Measurements from ENCODE around the gene MBLAC2. TPM values are rescaled to one million over a fixed set of nuclear protein-coding genes. Genes with fewer than 3 reads are reported as not detected.

The MBLAC2 gene
- total RNA-seq, 2 donors from 2014 or later, result 3.2 to 3.3 TPM

GRCh38 chr5:90461288-90461687, 13.3 kb downstream of the MBLAC2 start:
- Histone ChIP-seq H3K4me3 (no peak overlapping the region), H3K4me1 (no peaks in the 10 kb centered on the region), H3K27ac (no peak overlapping the region), H3K36me3 (no peaks in the 10 kb centered on the region), H3K9ac (ENCODE audit: low read depth in 2 of 2, low read length in 2 of 2) (no peak overlapping the region), H3K9me3 (no peaks in the 10 kb centered on the region), H3K27me3 (no peaks in the 10 kb centered on the region)
- DNase-seq, result no peak
- intact Hi-C loops (cut with DNase I), result no loop called here
- no peak for TF ChIP-seq CTCF (IDR thresholded peaks at IDR 0.05)

GRCh38 chr5:90446961-90447360, 27.6 kb downstream of the MBLAC2 start:
- intact Hi-C loops (cut with DNase I), result no loop called here
- TF ChIP-seq CTCF (IDR thresholded peaks at IDR 0.05), result no peak
- no peak overlapping the region for H3K4me3 ChIP-seq
- no peaks in the 10 kb centered on the region for H3K36me3 ChIP-seq
- H3K9me3 ChIP-seq, result no peaks in the 10 kb centered on the region
- DNase-seq, result no peak
- H3K9ac ChIP-seq (ENCODE audit: low read depth in 2 of 2, low read length in 2 of 2), result no peak overlapping the region
- H3K27me3 ChIP-seq, result no peaks in the 10 kb centered on the region
- no peaks in the 10 kb centered on the region for H3K4me1 ChIP-seq
- no peak overlapping the region for H3K27ac ChIP-seq

GRCh38 chr5:90440644-90441043, 33.9 kb downstream of the MBLAC2 start:
- H3K9ac ChIP-seq (ENCODE audit: low read depth in 2 of 2, low read length in 2 of 2), result no peak overlapping the region
- no peak overlapping the region for H3K4me3 ChIP-seq
- intact Hi-C loops (cut with DNase I), result no loop called here
- no peak for DNase-seq
- TF ChIP-seq CTCF (IDR thresholded peaks at IDR 0.05), result no peak
- no peaks in the 10 kb centered on the region for H3K4me1 ChIP-seq
- no peaks in the 10 kb centered on the region for H3K9me3 ChIP-seq
- no peaks in the 10 kb centered on the region for H3K36me3 ChIP-seq
- no peaks in the 10 kb centered on the region for H3K27me3 ChIP-seq
- H3K27ac ChIP-seq, result no peak overlapping the region

GRCh38 chr5:90438100-90438499, 36.5 kb downstream of the MBLAC2 start:
- Histone ChIP-seq H3K27ac (no peak overlapping the region), H3K36me3 (no peaks in the 10 kb centered on the region), H3K4me3 (no peak overlapping the region), H3K27me3 (no peaks in the 10 kb centered on the region), H3K9ac (ENCODE audit: low read depth in 2 of 2, low read length in 2 of 2) (no peak overlapping the region), H3K9me3 (no peaks in the 10 kb centered on the region), H3K4me1 (no peaks in the 10 kb centered on the region)
- intact Hi-C loops (cut with DNase I), result loop anchor here (5.0 kb wide), 1 partner anchor 164 kb away; no protein-coding TSS in a partner anchor
- TF ChIP-seq CTCF (IDR thresholded peaks at IDR 0.05), result no peak
- no peak for DNase-seq

- no peak for DNase-seq
- Histone ChIP-seq H3K4me3 (no peak overlapping the region), H3K27ac (no peak overlapping the region), H3K4me1 (no peaks in the 10 kb centered on the region), H3K36me3 (no peaks in the 10 kb centered on the region), H3K9me3 (no peaks in the 10 kb centered on the region), H3K9ac (ENCODE audit: low read depth in 2 of 2, low read length in 2 of 2) (no peak overlapping the region), H3K27me3 (no peaks in the 10 kb centered on the region)
- TF ChIP-seq CTCF (IDR thresholded peaks at IDR 0.05), result no peak
- intact Hi-C loops (cut with DNase I), result loop anchor here (2.0 to 5.0 kb wide), 2 partner anchors 93 to 165 kb away; no protein-coding TSS in a partner anchor
These were observed 36.9 kb downstream of the MBLAC2 start for GRCh38 chr5:90437663-90438062.

Measured in colonic mucosa (tissue), 4 donors.